ENCODE results near the gene FAM241B.

FAM241B gene

DNA sequence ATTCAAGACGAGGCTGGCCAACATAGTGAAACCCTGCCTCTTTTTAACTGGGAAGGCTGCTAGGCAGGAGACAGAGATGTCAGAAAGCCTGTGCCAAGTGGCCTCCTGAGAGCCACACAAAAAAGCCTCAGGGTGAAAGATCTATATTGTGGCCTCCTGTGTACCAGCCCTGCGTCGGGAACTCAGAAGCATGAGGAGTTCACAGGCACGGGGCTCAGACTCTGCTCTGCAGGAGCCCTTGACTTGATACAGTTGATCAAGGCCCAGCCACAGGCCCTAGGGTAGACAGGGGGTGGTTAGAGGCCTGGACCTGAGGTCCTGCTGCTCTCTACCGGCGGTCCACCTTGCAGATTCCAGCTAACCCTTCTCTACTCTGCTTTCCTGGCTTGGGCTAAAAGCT is 30.2 kb downstream of the FAM241B start:
- TF ChIP-seq GATA1 (IDR thresholded peaks at IDR 0.05; ENCODE audit: low read depth, low read length): no peak
- TF ChIP-seq POLR2A (IDR thresholded peaks at IDR 0.05; ENCODE audit: low read length): no peak
- no peak for DNase-seq

GRCh38 chr10:69661414-69662172 is 31.5 kb downstream of the FAM241B start:
- DNase-seq: no peak
- TF ChIP-seq POLR2A (IDR thresholded peaks at IDR 0.05; ENCODE audit: low read length) (no peak), GATA1 (IDR thresholded peaks at IDR 0.05; ENCODE audit: low read depth, low read length) (no peak)

GRCh38 chr10:69662173-69662877 is 32.3 kb downstream of the FAM241B start:
- no peak for DNase-seq
- TF ChIP-seq POLR2A (IDR thresholded peaks at IDR 0.05; ENCODE audit: low read length): no peak
- TF ChIP-seq GATA1 (IDR thresholded peaks at IDR 0.05; ENCODE audit: low read depth, low read length): no peak

- no peak for TF ChIP-seq GATA1 (IDR thresholded peaks at IDR 0.05; ENCODE audit: low read depth, low read length)
- DNase-seq: no peak
Measured at GRCh38 chr10:69662901-69663300, 32.9 kb downstream of the FAM241B start.

GRCh38 chr10:69663369-69663947 is 33.4 kb downstream of the FAM241B start:
- TF ChIP-seq POLR2A (IDR thresholded peaks at IDR 0.05; ENCODE audit: low read length) (no peak), GATA1 (IDR thresholded peaks at IDR 0.05; ENCODE audit: low read depth, low read length) (no peak)
- peak in 1 of 2 experiments; percentile 7 for DNase-seq

GRCh38 chr10:69665474-69666320 is 35.6 kb downstream of the FAM241B start:
- TF ChIP-seq GATA1 (IDR thresholded peaks at IDR 0.05; ENCODE audit: low read depth, low read length): no peak
- no peak for TF ChIP-seq POLR2A (IDR thresholded peaks at IDR 0.05; ENCODE audit: low read length)
- no peak for DNase-seq

DNA sequence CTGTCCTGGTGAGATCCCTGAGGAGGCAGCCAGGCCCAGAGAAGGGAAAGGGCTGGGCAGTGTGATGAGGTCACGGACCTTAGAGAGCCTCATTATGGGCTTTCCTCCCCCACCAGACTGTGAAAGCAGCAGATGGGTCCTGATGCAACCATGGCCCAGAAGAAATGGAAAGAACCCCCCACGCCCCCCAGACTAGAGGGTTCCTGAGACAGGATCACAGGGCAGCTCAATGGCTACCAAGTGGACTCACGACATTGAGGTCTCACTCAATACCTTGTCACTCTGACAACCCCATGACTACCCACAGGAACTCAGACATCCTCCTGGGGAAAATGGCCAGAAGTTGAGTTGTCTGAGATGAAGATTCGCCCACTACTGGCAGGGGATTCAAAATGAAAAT is 36.7 kb downstream of the FAM241B start:
- TF ChIP-seq POLR2A (IDR thresholded peaks at IDR 0.05; ENCODE audit: low read length): no peak
- TF ChIP-seq GATA1 (IDR thresholded peaks at IDR 0.05; ENCODE audit: low read depth, low read length): no peak
- no peak for DNase-seq

DNA sequence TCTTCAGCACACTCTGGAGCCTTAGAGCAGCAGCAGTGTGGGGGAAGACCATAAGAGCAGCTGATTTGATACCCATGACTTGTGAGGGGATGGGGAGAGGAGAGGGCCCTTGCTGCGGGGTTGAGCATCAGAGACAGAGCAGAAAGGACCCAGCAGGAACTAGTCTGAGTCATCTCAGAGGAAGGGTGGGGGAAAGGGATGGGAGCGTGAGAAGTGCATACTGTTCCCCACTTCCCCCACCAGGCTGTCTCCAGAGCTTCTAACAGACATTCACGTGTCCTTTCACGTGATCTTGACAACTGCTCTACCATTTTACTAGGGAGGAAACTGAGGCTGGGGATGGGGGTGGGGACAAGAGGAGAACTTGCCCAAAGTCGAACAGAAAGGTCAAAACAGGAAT is 38.7 kb downstream of the FAM241B start:
- DNase-seq: no peak
- TF ChIP-seq POLR2A (IDR thresholded peaks at IDR 0.05; ENCODE audit: low read length) (no peak), GATA1 (IDR thresholded peaks at IDR 0.05; ENCODE audit: low read depth, low read length) (no peak)

- no peak for TF ChIP-seq GATA1 (IDR thresholded peaks at IDR 0.05; ENCODE audit: low read depth, low read length)
- no peak for TF ChIP-seq POLR2A (IDR thresholded peaks at IDR 0.05; ENCODE audit: low read length)
- no peak for DNase-seq
Measured at GRCh38 chr10:69669409-69669808, 39.4 kb downstream of the FAM241B start.

DNA sequence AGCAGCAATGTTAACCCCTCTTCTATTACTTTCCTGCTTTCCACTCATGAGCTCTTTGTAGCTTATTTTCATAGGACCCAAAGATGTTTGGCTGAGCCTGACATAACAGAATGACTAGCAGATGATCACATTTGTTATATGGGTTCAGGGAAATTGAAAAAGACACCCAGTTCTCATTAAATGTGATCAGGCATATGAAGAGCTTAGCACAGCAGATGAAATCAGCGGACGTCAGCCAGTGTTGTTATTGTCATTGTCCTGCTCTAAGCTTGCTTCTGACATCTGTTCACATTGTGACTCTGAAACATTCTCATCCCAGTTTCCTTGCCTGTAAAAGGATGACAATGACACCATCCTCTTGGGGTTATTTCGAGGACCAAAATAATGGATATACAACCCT is 43.5 kb downstream of the FAM241B start:
- TF ChIP-seq GATA1 (IDR thresholded peaks at IDR 0.05; ENCODE audit: low read depth, low read length) (no peak), POLR2A (IDR thresholded peaks at IDR 0.05; ENCODE audit: low read length) (no peak)
- no peak for DNase-seq

GRCh38 chr10:69674786-69675185 is 44.7 kb downstream of the FAM241B start:
- TF ChIP-seq POLR2A (IDR thresholded peaks at IDR 0.05; ENCODE audit: low read length): no peak
- TF ChIP-seq GATA1 (IDR thresholded peaks at IDR 0.05; ENCODE audit: low read depth, low read length): no peak
- DNase-seq: no peak

DNA sequence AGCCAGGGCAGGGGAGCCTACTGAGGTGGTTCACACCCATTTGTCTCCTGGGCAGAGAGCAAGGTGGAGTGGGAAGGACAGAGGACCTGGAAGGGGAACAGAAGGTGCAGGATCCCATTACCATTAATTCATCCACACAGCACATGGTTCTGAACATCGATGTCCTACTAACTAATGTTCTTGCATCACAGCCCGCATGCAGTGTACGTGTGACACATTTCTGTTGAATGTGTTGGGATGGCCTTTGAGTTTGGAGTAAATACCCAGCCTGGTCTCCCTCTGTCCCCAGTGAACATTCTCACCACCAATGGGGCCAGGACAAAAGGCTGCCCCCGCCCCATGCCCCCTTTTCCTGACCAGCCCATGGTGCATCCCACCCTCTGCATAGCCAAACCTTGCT is 46.3 kb downstream of the FAM241B start:
- no peak for DNase-seq

GRCh38 chr10:69677985-69678654 is 48.1 kb downstream of the FAM241B start:
- no peak for TF ChIP-seq POLR2A (IDR thresholded peaks at IDR 0.05; ENCODE audit: low read length)
- no peak for TF ChIP-seq GATA1 (IDR thresholded peaks at IDR 0.05; ENCODE audit: low read depth, low read length)
- DNase-seq: no peak

More for the DNA sequence above, 46.3 kb downstream of the FAM241B start:
- TF ChIP-seq POLR2A (IDR thresholded peaks at IDR 0.05; ENCODE audit: low read length) (no peak), GATA1 (IDR thresholded peaks at IDR 0.05; ENCODE audit: low read depth, low read length) (no peak)
